ENCODE data around the gene FRMD5.

The FRMD5 gene

GRCh38 chr15:43824302-43825246 is 370.5 kb downstream of the FRMD5 start, which contains the start of gene MFAP1:
TSS of gene MFAP1 (minus strand) at chr15:43824690. CDS start at chr15:43824569, 121 bp downstream.
- H3K36me3 ChIP-seq (replicated peaks; ENCODE audit: insufficient read depth, low read length) = peaks cover 4% of the 10 kb centered on the region; the same call in 1 of the 2 replicates
- H3K79me2 ChIP-seq (ENCODE audit: low read length) = peaks cover 74% of the 10 kb centered on the region
- no peaks in the 10 kb centered on the region for H3K27me3 ChIP-seq (replicated peaks; ENCODE audit: insufficient read depth, low read length)
- TF ChIP-seq CTCF (IDR thresholded peaks at IDR 0.05; ENCODE audit: low read length) (no peak), EZH2phosphoT487 (IDR thresholded peaks at IDR 0.05; ENCODE audit: low read length) (no peak), EZH2 (optimal IDR thresholded peaks at IDR 0.05; ENCODE audit: low read depth, low read length) (no peak)
- H2AFZ ChIP-seq (ENCODE audit: low read length) = peak within 1 kb of the TSS; percentile 79
- H3K4me1 ChIP-seq (ENCODE audit: low read length) = peaks cover 7% of the 10 kb centered on the region
- peak within 1 kb of the TSS; percentile 91 for H3K4me3 ChIP-seq (ENCODE audit: low read length)
- no peaks in the 10 kb centered on the region for H3K9me3 ChIP-seq (replicated peaks; ENCODE audit: insufficient read depth, low read length)
- peak within 1 kb of the TSS; percentile 56 for H3K4me2 ChIP-seq (ENCODE audit: low read depth, low read length)
- peak; percentile 99 for DNase-seq
- no peaks in the 10 kb centered on the region for H3K9me2 ChIP-seq (replicated peaks; ENCODE audit: insufficient read depth, low read length)
- peak within 1 kb of the TSS; percentile 89 for H3K9ac ChIP-seq (ENCODE audit: low read length)
- H3K27ac ChIP-seq (ENCODE audit: low read length) = peak within 1 kb of the TSS; percentile 77
- H4K20me1 ChIP-seq (ENCODE audit: insufficient read depth, low read length) = no peaks in the 10 kb centered on the region
- peaks cover 6% of the 10 kb centered on the region; the same call in 1 of the 2 replicates for H3F3A ChIP-seq (ENCODE audit: insufficient read depth, low read length)

- Histone ChIP-seq H3K9me3 (replicated peaks; ENCODE audit: insufficient read depth, low read length) (no peaks in the 10 kb centered on the region), H3K4me3 (ENCODE audit: low read length) (no peak overlapping the region), H3K27me3 (replicated peaks; ENCODE audit: insufficient read depth, low read length) (no peaks in the 10 kb centered on the region), H3K79me2 (ENCODE audit: low read length) (peaks cover 67% of the 10 kb centered on the region), H3F3A (ENCODE audit: insufficient read depth, low read length) (no peaks in the 10 kb centered on the region; the same call in 1 of the 2 replicates), H3K4me2 (ENCODE audit: low read depth, low read length) (no peak overlapping the region), H3K4me1 (ENCODE audit: low read length) (peaks cover 7% of the 10 kb centered on the region), H3K27ac (ENCODE audit: low read length) (no peak overlapping the region), H2AFZ (ENCODE audit: low read length) (no peak overlapping the region), H3K36me3 (replicated peaks; ENCODE audit: insufficient read depth, low read length) (no peaks in the 10 kb centered on the region), H4K20me1 (ENCODE audit: insufficient read depth, low read length) (no peaks in the 10 kb centered on the region; the same call in 1 of the 2 replicates), H3K9me2 (replicated peaks; ENCODE audit: insufficient read depth, low read length) (no peaks in the 10 kb centered on the region), H3K9ac (ENCODE audit: low read length) (no peak overlapping the region)
- TF ChIP-seq EZH2phosphoT487 (IDR thresholded peaks at IDR 0.05; ENCODE audit: low read length) (no peak), CTCF (IDR thresholded peaks at IDR 0.05; ENCODE audit: low read length) (no peak), EZH2 (optimal IDR thresholded peaks at IDR 0.05; ENCODE audit: low read depth, low read length) (no peak)
- no peak for DNase-seq
Observed at GRCh38 chr15:43821505-43821904, 373.6 kb downstream of the FRMD5 start.

Data from MM.1S (cell line).